DOHH2 (cell line): Measurements from ENCODE around the gene PCDHGB1.
A peak's percentile ranks its signal among the peaks of the same experiment; 100 is the strongest.

ENCODE experiments used
- H3F3A ChIP-seq: fragments of 200-600 bp; sonication (generic), shearing (Covaris generic); 2 replicates; pipeline ENCODE4 v1.6.0; 2016; ENCODE audit warnings: antibody characterized with exemption, mild to moderate bottlenecking; ENCODE audit not compliant: control insufficient read depth, insufficient read depth
- H3K27ac ChIP-seq: fragments of 200-600 bp; sonication (generic); 2 replicates; pipeline ENCODE4 v1.5.1; 2014; ENCODE audit warnings: low read depth, mild to moderate bottlenecking, low read length, moderate library complexity
- H3K27me3 ChIP-seq: fragments of 200-600 bp; sonication (generic); 2 replicates; pipeline ENCODE4 v1.6.1; 2014; ENCODE audit warnings: mild to moderate bottlenecking, low read length, mixed read lengths; ENCODE audit not compliant: control insufficient read depth
- H3K36me3 ChIP-seq: fragments of 200-600 bp; sonication (generic); 2 replicates; pipeline ENCODE4 v1.6.1; 2014; ENCODE audit warnings: mild to moderate bottlenecking, low read length, moderate library complexity, mixed read lengths; ENCODE audit not compliant: control insufficient read depth
- H3K4me1 ChIP-seq: fragments of 200-600 bp; sonication (generic); 2 replicates; pipeline ENCODE4 v1.6.1; 2014; ENCODE audit warnings: mild to moderate bottlenecking, low read length, mixed read lengths; ENCODE audit not compliant: control insufficient read depth
- H3K4me2 ChIP-seq: fragments of 200-600 bp; sonication (generic); 2 replicates; pipeline ENCODE4 v1.6.0; 2014; ENCODE audit warnings: mild to moderate bottlenecking, low read length, moderate library complexity
- H3K4me3 ChIP-seq: fragments of 200-600 bp; sonication (generic); 2 replicates; pipeline ENCODE4 v1.5.1; 2014; ENCODE audit warnings: mild to moderate bottlenecking, low read length, mixed read lengths
- H3K79me2 ChIP-seq: fragments of 200-600 bp; sonication (generic); 2 replicates; pipeline ENCODE4 v1.6.1; 2014; ENCODE audit warnings: mild to moderate bottlenecking, low read length, mixed read lengths; ENCODE audit not compliant: control insufficient read depth
- H3K9me2 ChIP-seq: fragments of 200-600 bp; sonication (generic); replicated peaks from 2 replicates; pipeline ENCODE4 v1.6.1; 2014; ENCODE audit warnings: mild to moderate bottlenecking, low read length, mixed read lengths; ENCODE audit not compliant: control insufficient read depth
- H3K9me3 ChIP-seq: fragments of 200-600 bp; sonication (generic); 2 replicates; pipeline ENCODE4 v1.6.1; 2014; ENCODE audit warnings: antibody characterized with exemption, low read length, mixed read lengths; ENCODE audit not compliant: control insufficient read depth, insufficient read depth
- H4K20me1 ChIP-seq: fragments of 200-600 bp; sonication (generic); 2 replicates; pipeline ENCODE4 v1.6.0; 2014; ENCODE audit warnings: low read depth, mild to moderate bottlenecking, antibody characterized with exemption, low read length, moderate library complexity; ENCODE audit not compliant: control insufficient read depth, insufficient read depth
- CTCF ChIP-seq: fragments of 200-600 bp; sonication (generic); IDR thresholded peaks from one replicate; pipeline ENCODE4 v1.5.1; 2014; ENCODE audit warnings: antibody characterized with exemption, mild to moderate bottlenecking, low read depth, low read length; ENCODE audit not compliant: poor library complexity, severe bottlenecking
- EZH2phosphoT487 ChIP-seq: fragments of 200-600 bp; sonication (generic); IDR thresholded peaks from 2 replicates; pipeline ENCODE4 v1.6.1; 2017; ENCODE audit warnings: borderline replicate concordance, mild to moderate bottlenecking, antibody characterized with exemption, low read length, moderate library complexity, mixed read lengths

Gene PCDHGB1

GRCh38 chr5:141366016-141366896 lies 16.4 kb downstream of the PCDHGB1 start:
- no peak for TF ChIP-seq EZH2phosphoT487
- Histone ChIP-seq H3K4me2 (no peak overlapping the region), H3K9me3 (peaks cover 50% of the 10 kb centered on the region), H3K27ac (no peak overlapping the region), H3K27me3 (no peaks in the 10 kb centered on the region), H3K79me2 (peaks cover 44% of the 10 kb centered on the region), H3K4me1 (peaks cover 33% of the 10 kb centered on the region), H3K36me3 (peaks cover 58% of the 10 kb centered on the region), H3K9me2 (no peaks in the 10 kb centered on the region), H3K4me3 (no peak overlapping the region), H4K20me1 (no peaks in the 10 kb centered on the region), H3F3A (peaks cover 8% of the 10 kb centered on the region; the same call in 1 of the 2 replicates)

GRCh38 chr5:141369994-141370848 lies 20.3 kb downstream of the PCDHGB1 start, which contains the start of gene PCDHGB3:
TSS of gene PCDHGB3 (plus strand) at chr5:141370242. CDS start at chr5:141370395, 153 bp downstream.
- H3K4me3 ChIP-seq: peak within 1 kb of the TSS; percentile 73
- no peak for TF ChIP-seq EZH2phosphoT487
- peak; percentile 72 for TF ChIP-seq CTCF
- peaks cover 17% of the 10 kb centered on the region for H3K4me1 ChIP-seq
- H3K4me2 ChIP-seq: peak within 1 kb of the TSS; percentile 64
- no peaks in the 10 kb centered on the region for H3K27me3 ChIP-seq
- 0 out of 2 replicates have a peak, but pooled peaks cover 3% of the 10 kb centered on the region for H3F3A ChIP-seq
- peaks cover 59% of the 10 kb centered on the region for H3K9me3 ChIP-seq
- H3K79me2 ChIP-seq: peaks cover 37% of the 10 kb centered on the region
- peaks cover 64% of the 10 kb centered on the region for H3K36me3 ChIP-seq
- H3K27ac ChIP-seq: no peak within 1 kb of the TSS; the same call in 1 of the 2 replicates
- H4K20me1 ChIP-seq: no peaks in the 10 kb centered on the region
- no peaks in the 10 kb centered on the region for H3K9me2 ChIP-seq

- no peak overlapping the region for H3K27ac ChIP-seq
- H3K36me3 ChIP-seq: peaks cover 53% of the 10 kb centered on the region
- peaks cover 55% of the 10 kb centered on the region for H3K9me3 ChIP-seq
- TF ChIP-seq CTCF: no peak
- TF ChIP-seq EZH2phosphoT487: no peak
- H3K4me3 ChIP-seq: no peak overlapping the region
- H3K4me1 ChIP-seq: peaks cover 17% of the 10 kb centered on the region
- H3F3A ChIP-seq: 0 out of 2 replicates have a peak, but pooled peaks cover 3% of the 10 kb centered on the region
- H3K9me2 ChIP-seq: no peaks in the 10 kb centered on the region
- no peaks in the 10 kb centered on the region for H4K20me1 ChIP-seq
- peaks cover 31% of the 10 kb centered on the region for H3K79me2 ChIP-seq
- H3K4me2 ChIP-seq: no peak overlapping the region
- H3K27me3 ChIP-seq: no peaks in the 10 kb centered on the region
Measured at GRCh38 chr5:141371572-141372475, 21.9 kb downstream of the PCDHGB1 start.
